Activated CD8-positive, alpha-beta memory T cell treated with anti-CD3 and anti-CD28 coated beads, Interleukin-2, amount 10 ng/mL, durations not matched to agents 7 days and 5 days (primary cell): ENCODE results near the gene FNDC3B. TPM values are rescaled to one million over a fixed set of nuclear protein-coding genes. Genes with fewer than 3 reads are reported as not detected.

ENCODE experiments used
- ATAC-seq: fragments of 150-1000 bp; cut with Tn5 transposase; one replicate; pipeline ENCODE4 v1.10.0; 2021; ENCODE audit warnings: moderate library complexity
- CTCF ChIA-PET: fragments of 350-600 bp; sonication (Branson Sonifier 250); formaldehyde crosslinking; loops from one replicate; lab custom pipeline; 2021; ENCODE audit warnings: antibody characterized with exemption; lab: Charles Lee
- DNase-seq: peaks from one replicate; pipeline ENCODE4 v3.0.0-alpha.2; 2020
- H3K27ac Mint-ChIP-seq: one replicate; pipeline ENCODE4 v1.8.0; 2021; ENCODE audit warnings: mild to moderate bottlenecking, mixed read lengths
- H3K27me3 Mint-ChIP-seq: one replicate; pipeline ENCODE4 v1.8.0; 2021; ENCODE audit warnings: mixed read lengths
- H3K36me3 Mint-ChIP-seq: one replicate; pipeline ENCODE4 v1.8.0; 2021; ENCODE audit warnings: mild to moderate bottlenecking, mixed read lengths
- H3K4me1 Mint-ChIP-seq: one replicate; pipeline ENCODE4 v1.8.0; 2021; ENCODE audit warnings: mixed read lengths
- H3K4me3 Mint-ChIP-seq: one replicate; pipeline ENCODE4 v1.8.0; 2021; ENCODE audit warnings: mild to moderate bottlenecking, moderate library complexity, mixed read lengths
- H3K9me3 Mint-ChIP-seq: one replicate; pipeline ENCODE4 v1.8.0; 2022; ENCODE audit warnings: low read depth, mixed read lengths
- total RNA-seq, 2 experiments: library from RNA; stranded (reverse); gene quantifications; one replicate each; pipeline ENCODE4 v1.2.3, GENCODE V29; 2021

The FNDC3B gene
- total RNA-seq, 2 experiments from 2014 or later, result 25.4 to 31.1 TPM

DNA sequence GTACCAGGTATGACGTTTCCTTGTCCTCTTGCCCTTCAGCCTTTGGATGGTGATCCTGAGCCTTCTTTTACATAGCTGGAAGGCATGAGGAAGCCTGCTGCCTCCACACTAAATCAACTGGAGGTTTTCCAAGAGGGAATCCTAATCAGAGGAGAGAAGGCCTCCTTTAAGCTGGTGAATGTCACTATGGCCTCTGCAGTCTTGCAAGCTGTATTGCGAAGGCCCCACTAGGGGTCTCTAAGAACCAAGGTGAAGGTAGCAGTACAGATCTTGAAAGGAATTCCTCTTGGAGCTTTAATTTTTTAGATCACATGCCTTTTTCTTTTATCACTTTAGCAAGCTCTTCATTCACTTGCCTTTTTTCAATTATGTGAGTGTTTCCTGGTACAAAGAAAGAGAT lies 289.7 kb downstream of the FNDC3B start:
- no peak overlapping the region for H3K27ac Mint-ChIP-seq
- H3K9me3 Mint-ChIP-seq, result no peaks in the 10 kb centered on the region
- H3K4me3 Mint-ChIP-seq, result no peak overlapping the region
- DNase-seq (no peak), ATAC-seq (no peak)
- peaks cover 7% of the 10 kb centered on the region for H3K36me3 Mint-ChIP-seq
- peaks cover 11% of the 10 kb centered on the region for H3K4me1 Mint-ChIP-seq
- CTCF ChIA-PET, result interaction anchor here (1.0 to 1.2 kb wide), 2 partner anchors 12 to 295 kb away, joined by 4 to 6 read pairs; no protein-coding TSS in a partner anchor
- H3K27me3 Mint-ChIP-seq, result no peaks in the 10 kb centered on the region

DNA sequence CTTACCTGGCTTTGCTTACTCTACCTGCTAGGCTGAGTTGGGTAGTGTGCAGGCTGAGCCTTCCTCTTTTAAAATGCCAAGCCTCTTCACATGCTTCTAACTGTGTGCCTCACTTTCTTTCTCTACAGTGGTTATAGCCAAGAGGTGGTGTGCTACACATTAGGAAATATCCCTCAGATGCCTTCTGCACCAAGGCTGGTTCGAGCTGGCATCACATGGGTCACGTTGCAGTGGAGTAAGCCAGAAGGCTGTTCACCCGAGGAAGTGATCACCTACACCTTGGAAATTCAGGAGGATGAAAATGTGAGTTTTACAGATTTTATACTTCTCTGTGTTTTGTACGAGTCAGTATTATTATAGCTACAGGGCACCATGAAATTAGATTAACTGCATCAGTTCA lies 291.0 kb downstream of the FNDC3B start:
- no peak for DNase-seq
- Mint-ChIP-seq H3K9me3 (no peaks in the 10 kb centered on the region), H3K4me1 (peaks cover 10% of the 10 kb centered on the region), H3K36me3 (peaks cover 7% of the 10 kb centered on the region), H3K27me3 (no peaks in the 10 kb centered on the region), H3K27ac (no peak overlapping the region), H3K4me3 (no peak overlapping the region)
- CTCF ChIA-PET, result interaction anchor here (1.1 to 1.3 kb wide), 3 partner anchors 11 to 32 kb away, joined by 3 to 4 read pairs (median 3); no protein-coding TSS in a partner anchor
- ATAC-seq, result no peak

DNA sequence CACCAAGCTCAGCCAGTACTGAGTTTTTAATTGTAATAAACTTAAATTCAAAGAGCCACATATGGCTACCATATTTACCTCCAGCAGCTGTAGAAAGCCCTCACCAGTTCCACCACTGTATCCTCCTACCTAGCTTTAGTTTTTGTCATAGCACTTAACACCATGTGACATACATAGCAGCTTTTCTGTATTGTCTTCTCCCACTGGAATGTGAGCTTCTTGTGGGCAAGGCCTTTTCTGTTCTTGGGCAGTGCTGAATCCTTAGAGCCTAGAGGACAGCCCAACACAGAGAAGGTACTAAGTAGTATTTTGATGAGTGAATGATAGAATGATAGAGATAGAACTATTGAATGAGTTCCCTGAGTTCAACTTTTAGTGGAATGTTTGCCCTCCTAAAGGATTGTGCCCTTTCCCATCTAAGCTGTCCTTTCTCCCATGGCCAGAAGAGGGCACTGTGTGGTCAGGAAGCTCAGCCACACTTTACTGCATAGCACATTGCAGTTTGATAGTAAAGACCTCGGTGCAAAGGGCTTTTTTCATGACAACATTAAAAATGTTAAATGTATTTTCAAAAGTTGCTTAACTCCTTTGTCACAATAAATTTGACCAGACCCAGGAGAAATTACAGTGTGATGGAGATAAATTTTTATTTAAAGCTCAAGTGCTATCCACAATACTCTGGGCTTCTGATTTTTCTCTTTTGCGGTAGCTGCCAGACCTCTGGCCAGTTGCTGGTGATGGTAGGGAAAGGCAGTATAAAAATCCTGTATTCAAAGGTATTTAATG lies 293.1 kb downstream of the FNDC3B start:
- no peaks in the 10 kb centered on the region for H3K9me3 Mint-ChIP-seq
- CTCF ChIA-PET, result interaction anchor here (0.6 to 2.9 kb wide), 51 partner anchors 9 to 719 kb away, joined by 3 to 28 read pairs (median 5); partner anchors contain the start of gene NCEH1
- DNase-seq (peak; percentile 65), ATAC-seq (peak; percentile 88)
- H3K4me1 Mint-ChIP-seq, result peaks cover 10% of the 10 kb centered on the region
- H3K27ac Mint-ChIP-seq, result peak overlapping the region; percentile 49
- peaks cover 6% of the 10 kb centered on the region for H3K36me3 Mint-ChIP-seq
- no peaks in the 10 kb centered on the region for H3K27me3 Mint-ChIP-seq
- no peak overlapping the region for H3K4me3 Mint-ChIP-seq

DNA sequence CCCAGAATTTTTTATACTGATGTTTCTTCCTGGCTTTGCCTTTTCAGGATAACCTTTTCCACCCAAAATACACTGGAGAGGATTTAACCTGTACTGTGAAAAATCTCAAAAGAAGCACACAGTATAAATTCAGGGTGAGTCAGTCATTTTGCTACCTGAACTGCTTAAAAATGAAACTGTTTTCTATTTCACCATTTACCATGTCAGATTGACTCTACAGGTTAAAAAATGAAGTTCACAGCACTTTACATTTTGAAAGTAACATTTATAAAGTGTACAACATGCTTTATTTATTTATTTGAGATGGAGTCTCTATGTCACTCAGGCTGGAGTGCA lies 293.6 kb downstream of the FNDC3B start:
- Mint-ChIP-seq H3K9me3 (no peaks in the 10 kb centered on the region), H3K36me3 (peaks cover 7% of the 10 kb centered on the region), H3K27ac (peak overlapping the region; percentile 49), H3K4me3 (no peak overlapping the region), H3K27me3 (no peaks in the 10 kb centered on the region), H3K4me1 (peaks cover 10% of the 10 kb centered on the region)
- ATAC-seq (peak; percentile 48), DNase-seq (no peak)
- CTCF ChIA-PET, result interaction anchor here (0.6 to 2.9 kb wide), 45 partner anchors 9 to 719 kb away, joined by 3 to 28 read pairs (median 5); partner anchors contain the start of gene NCEH1

DNA sequence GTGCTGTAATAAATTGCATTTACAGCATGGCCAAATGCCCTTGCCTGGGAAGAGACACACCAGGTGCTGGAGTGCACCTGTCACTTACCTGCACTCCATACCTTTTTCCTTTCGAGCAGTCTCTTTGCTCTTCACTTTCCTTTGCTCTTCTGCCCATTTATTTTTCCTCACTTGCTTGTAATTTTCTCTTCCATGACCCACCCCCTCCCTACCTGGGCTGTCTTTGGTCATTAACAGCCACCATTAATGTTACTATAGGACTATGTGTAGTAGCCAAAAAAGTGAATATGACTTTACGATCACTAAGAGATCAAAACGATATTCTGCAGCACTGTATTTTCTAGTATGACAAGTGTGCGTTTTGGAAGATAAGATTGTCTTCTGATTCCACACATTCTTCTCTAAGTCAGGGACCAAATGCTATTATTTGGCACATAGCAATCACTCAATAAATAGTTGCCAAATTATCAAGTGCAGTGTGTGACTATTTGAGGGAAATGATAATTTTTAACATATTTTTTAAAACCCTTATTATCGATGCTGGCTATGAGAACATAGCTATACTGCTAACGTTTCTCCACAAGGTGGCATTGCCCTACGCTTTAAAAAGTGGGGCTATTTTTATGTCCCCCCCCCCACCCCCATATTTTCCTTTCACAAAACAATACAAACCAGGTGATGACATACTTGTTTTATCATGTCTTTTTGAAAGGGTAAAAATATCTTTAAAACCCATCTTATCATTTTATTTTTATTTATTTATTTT lies 294.5 kb downstream of the FNDC3B start:
- Mint-ChIP-seq H3K27me3 (no peaks in the 10 kb centered on the region), H3K36me3 (peaks cover 7% of the 10 kb centered on the region), H3K27ac (peak overlapping the region; percentile 9), H3K4me1 (peaks cover 10% of the 10 kb centered on the region), H3K4me3 (no peak overlapping the region), H3K9me3 (no peaks in the 10 kb centered on the region)
- no peak for ATAC-seq
- no peak for DNase-seq
- CTCF ChIA-PET, result interaction anchor here (0.6 to 2.9 kb wide), 7 partner anchors 17 to 335 kb away, joined by 3 to 21 read pairs (median 10); no protein-coding TSS in a partner anchor

DNA sequence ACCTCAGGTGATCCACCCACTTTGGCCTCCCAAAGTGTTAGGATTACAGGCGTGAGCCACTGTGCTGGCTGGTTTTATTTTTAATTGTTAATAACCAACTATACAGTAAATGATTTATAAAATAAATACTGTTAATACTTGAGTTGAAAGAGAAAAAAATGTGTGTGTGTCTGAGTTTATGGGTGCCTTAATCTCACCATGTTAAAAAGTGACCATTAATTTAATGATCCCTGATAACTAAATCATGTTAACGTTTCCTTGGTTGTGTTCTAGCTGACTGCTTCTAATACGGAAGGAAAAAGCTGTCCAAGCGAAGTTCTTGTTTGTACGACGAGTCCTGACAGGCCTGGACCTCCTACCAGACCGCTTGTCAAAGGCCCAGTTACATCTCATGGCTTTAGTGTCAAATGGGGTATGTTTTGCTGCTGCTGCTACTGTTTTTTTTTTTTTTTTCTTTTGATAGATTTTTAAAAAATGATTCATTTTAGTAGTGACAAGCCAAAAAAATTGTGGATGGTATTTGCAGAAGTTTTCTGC lies 295.4 kb downstream of the FNDC3B start:
- Mint-ChIP-seq H3K27me3 (no peaks in the 10 kb centered on the region), H3K27ac (no peak overlapping the region), H3K9me3 (no peaks in the 10 kb centered on the region), H3K4me3 (no peak overlapping the region), H3K36me3 (peaks cover 6% of the 10 kb centered on the region), H3K4me1 (peaks cover 10% of the 10 kb centered on the region)
- ATAC-seq (no peak), DNase-seq (no peak)
- CTCF ChIA-PET, result interaction anchor here (0.6 to 1.0 kb wide), 2 partner anchors 17 to 22 kb away, joined by 3 read pairs; no protein-coding TSS in a partner anchor

DNA sequence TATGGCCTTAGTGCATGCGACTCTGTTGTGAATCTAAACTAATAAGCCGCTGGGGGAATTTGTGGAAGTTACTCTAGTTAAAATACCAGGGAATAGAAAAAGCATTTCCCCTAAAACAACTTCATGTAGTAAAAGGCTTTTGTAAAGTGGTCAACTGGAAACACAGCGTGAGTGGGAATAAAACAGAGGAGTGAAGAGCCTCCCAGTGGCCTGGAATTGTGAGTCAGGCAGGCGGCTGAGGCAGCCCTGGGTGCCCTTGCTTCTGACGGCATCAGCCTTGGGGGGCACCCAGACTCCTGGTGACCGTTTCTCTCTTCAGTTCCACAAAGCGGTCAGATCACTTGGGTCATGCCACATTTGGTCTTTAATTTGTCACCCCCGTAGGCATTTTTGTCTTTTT lies 300.5 kb downstream of the FNDC3B start:
- Mint-ChIP-seq H3K27me3 (no peaks in the 10 kb centered on the region), H3K4me1 (no peaks in the 10 kb centered on the region), H3K27ac (no peak overlapping the region), H3K36me3 (peaks cover 1% of the 10 kb centered on the region), H3K4me3 (no peak overlapping the region), H3K9me3 (no peaks in the 10 kb centered on the region)
- CTCF ChIA-PET, result interaction anchor here (1.4 to 3.2 kb wide), 3 partner anchors 17 to 568 kb away, joined by 3 to 13 read pairs (median 10); no protein-coding TSS in a partner anchor
- DNase-seq (no peak), ATAC-seq (no peak)

DNA sequence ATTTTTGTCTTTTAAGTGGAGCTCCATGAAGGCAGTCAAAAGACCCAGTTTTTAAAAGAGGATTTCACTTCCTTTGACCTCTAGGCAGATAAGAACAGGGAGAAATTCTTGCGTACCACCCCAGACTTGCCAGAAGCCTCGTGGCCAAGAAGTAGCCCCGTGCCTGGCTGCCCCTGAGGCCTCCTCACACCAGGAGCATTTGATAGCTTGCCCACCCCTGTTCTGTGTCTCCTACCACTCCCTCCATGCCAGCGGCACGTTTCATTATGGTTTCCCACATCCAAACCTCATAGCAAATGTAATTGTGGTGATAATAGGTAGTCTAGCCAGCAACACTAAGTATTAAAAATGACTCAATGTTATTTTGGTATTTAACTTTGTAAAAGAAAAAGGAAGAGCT lies 301.2 kb downstream of the FNDC3B start:
- H3K4me3 Mint-ChIP-seq, result no peak overlapping the region
- H3K27me3 Mint-ChIP-seq, result no peaks in the 10 kb centered on the region
- ATAC-seq, result no peak
- H3K36me3 Mint-ChIP-seq, result peaks cover 1% of the 10 kb centered on the region
- H3K4me1 Mint-ChIP-seq, result no peaks in the 10 kb centered on the region
- H3K27ac Mint-ChIP-seq, result no peak overlapping the region
- no peak for DNase-seq
- no peaks in the 10 kb centered on the region for H3K9me3 Mint-ChIP-seq
- CTCF ChIA-PET, result interaction anchor here (0.6 to 3.2 kb wide), 16 partner anchors 8 to 1379 kb away, joined by 3 to 28 read pairs (median 6); no protein-coding TSS in a partner anchor

DNA sequence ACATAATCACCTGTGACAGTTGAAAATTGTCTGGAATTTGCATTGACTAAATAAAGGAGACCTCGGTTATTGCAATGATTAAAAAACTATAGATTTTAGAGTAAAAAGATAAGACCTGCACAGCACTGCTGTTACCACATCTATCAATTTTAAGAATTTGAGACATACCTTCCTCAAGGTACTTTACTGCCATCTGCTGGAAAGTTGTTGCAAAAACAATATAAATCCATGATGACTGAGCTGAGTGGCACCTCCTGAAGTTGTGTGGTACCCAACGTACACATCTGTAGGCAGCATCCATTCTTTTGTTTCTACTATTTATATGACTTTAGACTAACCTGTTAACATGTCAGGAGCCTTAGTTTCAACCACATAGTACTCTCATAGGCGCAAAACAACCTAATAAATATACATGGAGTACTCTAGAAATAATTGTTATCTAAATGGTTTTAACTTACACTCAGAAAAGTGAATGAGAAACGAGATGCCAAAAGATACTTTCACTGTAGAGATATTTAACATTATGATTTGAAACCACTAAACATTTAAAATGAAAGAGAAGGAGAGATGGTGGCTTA lies 302.2 kb downstream of the FNDC3B start:
- no peaks in the 10 kb centered on the region for H3K9me3 Mint-ChIP-seq
- H3K27ac Mint-ChIP-seq, result no peak overlapping the region
- CTCF ChIA-PET, result interaction anchor here (0.6 to 3.2 kb wide), 32 partner anchors 9 to 1380 kb away, joined by 3 to 28 read pairs (median 3); no protein-coding TSS in a partner anchor
- H3K36me3 Mint-ChIP-seq, result peaks cover 1% of the 10 kb centered on the region
- no peak overlapping the region for H3K4me3 Mint-ChIP-seq
- no peak for DNase-seq
- no peaks in the 10 kb centered on the region for H3K27me3 Mint-ChIP-seq
- no peaks in the 10 kb centered on the region for H3K4me1 Mint-ChIP-seq
- peak; percentile 72 for ATAC-seq

DNA sequence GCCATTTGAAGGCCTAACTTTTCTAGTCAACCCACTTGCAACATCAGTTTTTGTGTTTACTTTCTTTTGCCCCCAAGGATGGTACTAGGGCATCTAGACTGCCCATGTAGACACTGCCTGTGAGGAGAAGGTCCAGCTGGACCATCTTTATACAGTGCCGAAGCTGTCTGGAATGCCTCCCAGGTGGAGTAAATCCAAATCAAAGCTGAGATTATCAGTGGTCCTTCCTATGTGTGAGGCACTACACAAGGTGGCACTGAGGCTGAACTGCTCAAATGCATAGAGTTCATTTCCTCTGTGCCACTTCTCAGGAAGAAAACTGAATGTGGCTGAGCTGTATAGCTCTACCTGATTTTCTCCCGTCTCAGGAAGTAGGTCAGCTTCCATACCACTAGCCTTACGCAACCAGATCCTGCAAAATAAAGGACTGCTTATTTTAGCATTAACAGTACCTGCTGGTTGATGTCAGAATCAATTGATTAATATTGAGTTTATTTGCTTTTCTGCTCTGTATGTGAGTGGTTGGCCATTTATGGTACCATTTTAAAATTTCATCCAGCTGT lies 302.8 kb downstream of the FNDC3B start:
- Mint-ChIP-seq H3K9me3 (no peaks in the 10 kb centered on the region), H3K27ac (no peak overlapping the region), H3K36me3 (peaks cover 4% of the 10 kb centered on the region), H3K27me3 (no peaks in the 10 kb centered on the region), H3K4me3 (no peak overlapping the region), H3K4me1 (no peaks in the 10 kb centered on the region)
- DNase-seq (no peak), ATAC-seq (no peak)
- CTCF ChIA-PET, result interaction anchor here (0.6 to 3.2 kb wide), 31 partner anchors 9 to 1381 kb away, joined by 3 to 28 read pairs (median 3); no protein-coding TSS in a partner anchor

DNA sequence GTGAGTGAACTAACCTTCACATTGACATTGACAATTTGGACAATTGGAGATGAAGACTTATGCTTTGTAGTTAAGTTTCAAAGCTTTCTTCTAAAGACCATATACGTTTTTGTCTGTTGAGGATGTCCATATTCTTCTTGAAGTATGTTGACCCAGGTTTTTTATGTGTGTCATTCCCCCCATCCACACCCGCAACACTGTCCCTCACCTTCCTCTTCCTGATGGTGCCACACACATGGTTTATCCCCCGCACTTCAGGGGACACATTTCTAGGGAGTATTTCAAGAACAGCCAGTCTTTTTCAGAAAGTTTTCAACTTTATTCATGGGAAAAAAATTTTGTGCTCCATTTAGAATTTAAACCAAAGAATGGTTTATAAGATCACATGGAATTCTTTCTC lies 303.7 kb downstream of the FNDC3B start:
- no peak for DNase-seq
- CTCF ChIA-PET, result interaction anchor here (2.7 to 3.2 kb wide), 3 partner anchors 11 to 326 kb away, joined by 13 to 28 read pairs (median 15); no protein-coding TSS in a partner anchor
- Mint-ChIP-seq H3K9me3 (no peaks in the 10 kb centered on the region), H3K36me3 (peaks cover 7% of the 10 kb centered on the region), H3K4me1 (no peaks in the 10 kb centered on the region), H3K4me3 (no peak overlapping the region), H3K27ac (no peak overlapping the region), H3K27me3 (no peaks in the 10 kb centered on the region)
- no peak for ATAC-seq

DNA sequence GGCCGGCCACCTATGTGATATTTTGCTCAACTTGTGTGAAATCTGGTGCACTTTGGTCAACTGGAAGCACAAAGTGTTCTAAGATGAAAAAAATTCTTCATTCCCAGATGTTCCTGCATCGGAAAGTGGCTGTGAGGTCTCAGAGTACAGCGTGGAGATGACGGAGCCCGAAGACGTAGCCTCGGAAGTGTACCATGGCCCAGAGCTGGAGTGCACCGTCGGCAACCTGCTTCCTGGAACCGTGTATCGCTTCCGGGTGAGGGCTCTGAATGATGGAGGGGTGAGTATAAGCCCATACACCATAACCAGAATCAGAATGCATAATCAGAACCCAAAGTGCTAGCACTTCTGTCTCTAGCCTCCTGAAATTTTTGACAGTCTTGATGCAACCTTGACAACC lies 304.6 kb downstream of the FNDC3B start:
- Mint-ChIP-seq H3K4me1 (no peaks in the 10 kb centered on the region), H3K9me3 (no peaks in the 10 kb centered on the region), H3K4me3 (no peak overlapping the region), H3K27ac (no peak overlapping the region), H3K27me3 (no peaks in the 10 kb centered on the region), H3K36me3 (peaks cover 7% of the 10 kb centered on the region)
- DNase-seq (no peak), ATAC-seq (no peak)
- CTCF ChIA-PET, result interaction anchor here (1.1 to 1.3 kb wide), 2 partner anchors 12 to 329 kb away, joined by 3 to 5 read pairs; no protein-coding TSS in a partner anchor
